Endodermal cell (in vitro differentiated cells): ENCODE results near the gene SNX30. TPM values are rescaled to one million over a fixed set of nuclear protein-coding genes. Genes with fewer than 3 reads are reported as not detected.

ENCODE experiments used
- DNase-seq: peaks from one replicate; pipeline ENCODE4 v3.0.0-alpha.2; 2017
- H3K27ac ChIP-seq: 2 replicates; pipeline ENCODE4 v1.5.1; 2013; ENCODE audit warnings: mild to moderate bottlenecking, low read depth, low read length, moderate library complexity
- H3K27me3 ChIP-seq: 2 replicates; pipeline ENCODE4 v1.6.1; 2013; ENCODE audit warnings: mild to moderate bottlenecking, low read length, moderate library complexity; ENCODE audit not compliant: insufficient read depth, control insufficient read depth, poor library complexity, severe bottlenecking
- H3K36me3 ChIP-seq: 2 replicates; pipeline ENCODE4 v1.7.0; 2013; ENCODE audit warnings: mild to moderate bottlenecking, low read length, moderate library complexity; ENCODE audit not compliant: control insufficient read depth, insufficient read depth
- H3K4me1 ChIP-seq: one replicate; pipeline ENCODE4 v1.7.0; 2013; ENCODE audit warnings: low read length; ENCODE audit not compliant: control insufficient read depth, insufficient read depth
- H3K4me3 ChIP-seq: 2 replicates; pipeline ENCODE4 v1.5.1; 2013; ENCODE audit warnings: mild to moderate bottlenecking, low read length, moderate library complexity
- H3K9ac ChIP-seq: 2 replicates; pipeline ENCODE4 v1.6.1; 2013; ENCODE audit warnings: mild to moderate bottlenecking, low read length, moderate library complexity; ENCODE audit not compliant: poor library complexity, severe bottlenecking; ENCODE audit errors: extremely low read depth
- H3K9me3 ChIP-seq: 2 replicates; pipeline ENCODE4 v1.6.1; 2013; ENCODE audit warnings: mild to moderate bottlenecking, low read length, moderate library complexity; ENCODE audit not compliant: control insufficient read depth
- H3K27ac Mint-ChIP-seq: 2 replicates; pipeline ENCODE4 v1.8.0; 2020; ENCODE audit warnings: mixed read lengths
- H3K27me3 Mint-ChIP-seq: 2 replicates; pipeline ENCODE4 v1.8.0; 2021; ENCODE audit warnings: mild to moderate bottlenecking, mixed read lengths; ENCODE audit not compliant: insufficient read depth
- H3K36me3 Mint-ChIP-seq: 2 replicates; pipeline ENCODE4 v1.8.0; 2020; ENCODE audit warnings: low read depth, mixed read lengths
- H3K4me1 Mint-ChIP-seq: 2 replicates; pipeline ENCODE4 v1.8.0; 2020; ENCODE audit warnings: mixed read lengths
- H3K4me3 Mint-ChIP-seq: 2 replicates; pipeline ENCODE4 v1.8.0; 2020; ENCODE audit warnings: mild to moderate bottlenecking, moderate library complexity, mixed read lengths
- H3K9me3 Mint-ChIP-seq: 2 replicates; pipeline ENCODE4 v1.8.0; 2020; ENCODE audit warnings: mild to moderate bottlenecking, mixed read lengths
- CTCF ChIP-seq: fragments of 200-600 bp; sonication (generic); conservative IDR thresholded peaks from 2 replicates; pipeline ENCODE4 v1.5.0; 2021; ENCODE audit warnings: antibody characterized with exemption, mild to moderate bottlenecking
- WGBS, 2 experiments: methylation state at CpG; one replicate each; pipeline versions ENCODE4 v1.1.5 to v1.1.7; 2013; ENCODE audit warnings: missing lambda C conversion rate in 2 of 2, mixed read lengths in 1 of 2; ENCODE audit not compliant: insufficient coverage in 1 of 2, insufficient read length in 1 of 2; 5-methylcytosine and 5-hydroxymethylcytosine counted together
- total RNA-seq, 2 donors: library from RNA; stranded (reverse); fragmentation: NEBNext Ultra II Directional in 1 of 2; extraction: Animal tissue kit (Norgen Biotek cat#: 25700) in 1 of 2; gene quantifications; 2 replicates in 1 of 2; 3 replicates in 1 of 2; pipeline ENCODE4 v1.2.1, GENCODE V29; 2021

Gene SNX30
- total RNA-seq, 2 donors from 2014 or later, result 11.8 to 14.8 TPM

GRCh38 chr9:112744177-112744576 lies 6.4 kb upstream of the SNX30 start:
- H3K27ac ChIP-seq, result no peak overlapping the region
- Mint-ChIP-seq H3K36me3 (no peaks in the 10 kb centered on the region), H3K4me3 (no peak overlapping the region), H3K27ac (no peak overlapping the region), H3K4me1 (no peaks in the 10 kb centered on the region), H3K27me3 (no peaks in the 10 kb centered on the region), H3K9me3 (peaks cover 3% of the 10 kb centered on the region)
- H3K4me3 ChIP-seq, result no peak overlapping the region
- H3K4me1 ChIP-seq, result no peaks in the 10 kb centered on the region
- DNase-seq, result no peak
- H3K36me3 ChIP-seq, result no peaks in the 10 kb centered on the region
- no peaks in the 10 kb centered on the region for H3K9me3 ChIP-seq
- H3K9ac ChIP-seq, result no peak overlapping the region
- WGBS, 2 experiments, result 81% methylated on average over 3 to 4 of the region's 4 CpGs
- no peaks in the 10 kb centered on the region for H3K27me3 ChIP-seq
- no peak for TF ChIP-seq CTCF

GRCh38 chr9:112747094-112747493 lies 3.5 kb upstream of the SNX30 start:
- no peaks in the 10 kb centered on the region for H3K36me3 ChIP-seq
- TF ChIP-seq CTCF, result no peak
- DNase-seq, result no peak
- H3K9ac ChIP-seq, result no peak overlapping the region
- Mint-ChIP-seq H3K36me3 (no peaks in the 10 kb centered on the region), H3K4me3 (no peak overlapping the region), H3K27me3 (peaks cover 2% of the 10 kb centered on the region), H3K27ac (no peak overlapping the region), H3K9me3 (no peaks in the 10 kb centered on the region), H3K4me1 (peaks cover 13% of the 10 kb centered on the region)
- peaks cover 5% of the 10 kb centered on the region for H3K4me1 ChIP-seq
- no peak overlapping the region for H3K27ac ChIP-seq
- WGBS, 2 experiments, result 89 to 97% methylated on average over 3 to 7 of the region's 7 CpGs
- no peaks in the 10 kb centered on the region for H3K27me3 ChIP-seq
- H3K9me3 ChIP-seq, result no peaks in the 10 kb centered on the region
- H3K4me3 ChIP-seq, result no peak overlapping the region

- Histone ChIP-seq H3K4me3 (peak overlapping the region; percentile 90), H3K36me3 (no peaks in the 10 kb centered on the region), H3K4me1 (peaks cover 13% of the 10 kb centered on the region), H3K9me3 (no peaks in the 10 kb centered on the region), H3K27me3 (no peaks in the 10 kb centered on the region), H3K9ac (no peak overlapping the region), H3K27ac (peak overlapping the region; percentile 55)
- peaks cover 33% of the 10 kb centered on the region for H3K4me1 Mint-ChIP-seq
- H3K4me3 Mint-ChIP-seq, result peak overlapping the region; percentile 84
- TF ChIP-seq CTCF, result no peak
- DNase-seq, result no peak
- no peak overlapping the region for H3K27ac Mint-ChIP-seq
- WGBS, 2 experiments, result 0% methylated on average over 11 to 50 of the region's 50 CpGs
- no peaks in the 10 kb centered on the region for H3K9me3 Mint-ChIP-seq
- peaks cover 2% of the 10 kb centered on the region for H3K27me3 Mint-ChIP-seq
- H3K36me3 Mint-ChIP-seq, result no peaks in the 10 kb centered on the region
These were observed 150 bp downstream of the SNX30 start for GRCh38 chr9:112750764-112751055.
